Keratinocyte (primary cell): ENCODE data around the gene PAOX. TPM values are rescaled to one million over a fixed set of nuclear protein-coding genes. Genes with fewer than 3 reads are reported as not detected.

Experiments used
- DNase-seq: peaks from one replicate; pipeline ENCODE4 v3.0.0-alpha.2; 2011; ENCODE audit warnings: low read depth, missing footprints, low spot score
- FAIRE-seq: peaks from 2 replicates; lab custom pipeline; 2011; peaks lifted over from hg19 to GRCh38; lab: Jason Lieb, UNC
- H2AFZ ChIP-seq: 2 replicates; pipeline ENCODE4 v1.6.0; 2012; ENCODE audit warnings: low read length, control low read depth, inconsistent platforms; ENCODE audit not compliant: control insufficient read depth
- H3K27ac ChIP-seq: 2 replicates; pipeline ENCODE4 v1.5.1; 2011; ENCODE audit warnings: low read length; ENCODE audit not compliant: control insufficient read depth, insufficient read depth
- H3K27me3 ChIP-seq: 3 replicates; pipeline ENCODE4 v1.6.0; 2011; ENCODE audit warnings: low read length; ENCODE audit not compliant: control insufficient read depth, insufficient read depth; ENCODE audit errors: extremely low read depth
- H3K36me3 ChIP-seq, 2 experiments: 2 replicates in 1 of 2; 3 replicates in 1 of 2; pipeline ENCODE4 v1.5.1; 2011; ENCODE audit warnings: low read length in 2 of 2, mild to moderate bottlenecking in 1 of 2; ENCODE audit not compliant: control insufficient read depth in 2 of 2, insufficient read depth in 2 of 2; ENCODE audit errors: extremely low read depth in 1 of 2
- H3K4me1 ChIP-seq: 3 replicates; pipeline ENCODE4 v1.5.1; 2011; ENCODE audit warnings: low read length; ENCODE audit not compliant: control insufficient read depth, insufficient read depth; ENCODE audit errors: extremely low read depth
- H3K4me2 ChIP-seq: 3 replicates; pipeline ENCODE4 v1.6.0; 2011; ENCODE audit warnings: low read depth, low read length; ENCODE audit not compliant: control insufficient read depth, insufficient read depth; ENCODE audit errors: extremely low read depth
- H3K4me3 ChIP-seq, 3 experiments: fragments of 200-600 bp in 1 of 3; sonication (generic) in 1 of 3; 2 replicates in 2 of 3; 3 replicates in 1 of 3; pipeline ENCODE4 v1.5.1; 2011 to 2016; ENCODE audit warnings: low read length in 3 of 3, mild to moderate bottlenecking in 3 of 3, control low read depth in 2 of 3, inconsistent platforms in 1 of 3, low read depth in 1 of 3, mixed read lengths in 1 of 3, mixed run types in 1 of 3, moderate library complexity in 1 of 3; ENCODE audit not compliant: control insufficient read depth in 2 of 3, insufficient read depth in 2 of 3; ENCODE audit errors: extremely low read depth in 1 of 3
- H3K79me2 ChIP-seq: 2 replicates; pipeline ENCODE4 v1.6.0; 2012; ENCODE audit warnings: low read length; ENCODE audit not compliant: control insufficient read depth, insufficient read depth
- H3K9ac ChIP-seq: 3 replicates; pipeline ENCODE4 v1.6.0; 2011; ENCODE audit warnings: low read length; ENCODE audit not compliant: control insufficient read depth, insufficient read depth; ENCODE audit errors: extremely low read depth
- H3K9me1 ChIP-seq: 3 replicates; pipeline ENCODE4 v1.6.0; 2011; ENCODE audit warnings: low read length; ENCODE audit not compliant: control insufficient read depth, insufficient read depth; ENCODE audit errors: extremely low read depth
- H3K9me3 ChIP-seq: 2 replicates; pipeline ENCODE4 v1.5.1; 2012; ENCODE audit warnings: low read depth, low read length; ENCODE audit not compliant: control insufficient read depth
- H4K20me1 ChIP-seq: 3 replicates; pipeline ENCODE4 v1.6.0; 2011; ENCODE audit warnings: low read length; ENCODE audit not compliant: control insufficient read depth, insufficient read depth; ENCODE audit errors: extremely low read depth
- CTCF ChIP-seq, 3 experiments: IDR thresholded peaks in 1 of 3; conservative IDR thresholded peaks in 1 of 3; optimal IDR thresholded peaks in 1 of 3; 2 replicates in 2 of 3; 3 replicates in 1 of 3; pipeline versions ENCODE3 to v1.5.1; 2011; ENCODE audit warnings: low read length in 3 of 3, mild to moderate bottlenecking in 3 of 3, moderate library complexity in 2 of 3, control low read depth in 1 of 3, inconsistent platforms in 1 of 3; ENCODE audit not compliant: insufficient read depth in 2 of 3; ENCODE audit errors: extremely low read depth in 1 of 3
- EZH2 ChIP-seq: IDR thresholded peaks from one replicate; pipeline ENCODE4 v1.6.1; 2012; ENCODE audit warnings: inconsistent platforms, mild to moderate bottlenecking, low read length, moderate library complexity
- dilution Hi-C: fragments of 300-500 bp; cut with MboI; formaldehyde crosslinking; loops from one replicate; pipeline ENCODE4 v1.7.0; 2020; ENCODE audit warnings: low sequenced_read_pairs; ENCODE audit not compliant: extremely low pct_ligation_motif_present
- polyA plus RNA-seq, 5 experiments: library from polyadenylated mRNA; depleted of rRNA in 3 of 5; stranded (reverse) in 3 of 5; stranded (forward) in 1 of 5; unstranded in 1 of 5; fragments of >200 nt; gene quantifications; 1 replicate in 1 of 5; 2 replicates in 3 of 5; 3 replicates in 1 of 5; pipeline versions ENCODE4 v1.2.1 to v1.2.3, GENCODE V29; 2011 to 2012; ENCODE audit warnings: missing spikeins in 2 of 5, low read depth in 1 of 5, low replicate concordance in 1 of 5

The PAOX gene
- polyA plus RNA-seq, 1 donor (not counting 4 experiments of a cell fraction or from before 2014, with no cell fraction given) = 2.6 TPM

- Histone ChIP-seq H3K4me2 (no peak overlapping the region), H3K9me1 (no peaks in the 10 kb centered on the region), H4K20me1 (no peaks in the 10 kb centered on the region), H3K36me3 (no peaks in the 10 kb centered on the region), H3K9ac (no peak overlapping the region), H2AFZ (no peak overlapping the region), H3K4me3 (no peak overlapping the region), H3K79me2 (no peaks in the 10 kb centered on the region), H3K27ac (no peak overlapping the region), H3K9me3 (no peaks in the 10 kb centered on the region), H3K27me3 (peaks cover 67% of the 10 kb centered on the region), H3K4me1 (peaks cover 6% of the 10 kb centered on the region)
- dilution Hi-C loops = no loop called here
- DNase-seq (no peak), FAIRE-seq (no peak)
- TF ChIP-seq EZH2 = no peak
- no peak for TF ChIP-seq CTCF (optimal IDR thresholded peaks at IDR 0.05 in 1 of 3, IDR thresholded peaks at IDR 0.05 in 1 of 3, conservative IDR thresholded peaks at IDR 0.05 in 1 of 3; ENCODE audit: extremely low read depth in 1 of 3, insufficient read depth in 2 of 3, low read length in 3 of 3)
Measured at GRCh38 chr10:133332936-133333699, 45.9 kb upstream of the PAOX start.

DNA sequence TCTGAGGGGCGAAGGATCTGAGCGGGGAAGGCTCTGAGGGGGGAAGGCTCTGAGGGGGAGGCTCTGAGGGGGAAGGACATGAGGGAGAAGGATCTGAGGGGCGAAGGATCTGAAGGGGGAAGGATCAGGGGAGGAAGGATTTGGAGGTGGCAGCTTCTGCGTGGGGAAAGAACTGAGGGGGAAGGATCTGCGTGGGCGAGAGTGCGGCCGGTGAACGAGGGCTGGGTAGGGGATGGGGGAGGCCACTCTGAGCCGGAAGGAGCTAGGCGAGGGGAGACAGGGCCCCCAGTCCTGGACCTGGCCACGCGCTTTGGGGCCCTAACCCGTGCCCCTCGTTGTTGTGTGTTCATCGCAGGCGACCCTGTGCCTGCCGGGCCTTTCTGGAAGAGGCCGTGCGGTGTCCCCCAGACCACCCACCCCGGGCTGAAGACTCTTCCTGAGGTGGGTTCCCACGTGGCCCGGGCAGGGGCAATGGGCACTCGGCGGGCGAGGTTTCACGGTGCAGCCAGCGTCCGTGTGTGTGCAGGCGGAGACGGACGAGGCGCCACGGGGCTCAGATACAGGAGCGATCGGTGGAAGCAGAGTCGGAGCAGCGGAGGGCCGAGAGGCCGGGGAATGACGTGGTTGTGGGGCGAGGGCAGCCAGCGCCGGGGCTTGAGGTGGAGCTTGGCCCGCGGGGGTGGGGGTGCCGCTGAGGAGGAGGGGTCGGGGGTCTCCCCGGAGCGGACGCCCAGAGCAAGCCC, 44.4 kb upstream of the PAOX start:
- Histone ChIP-seq H3K79me2 (no peaks in the 10 kb centered on the region), H3K9me1 (no peaks in the 10 kb centered on the region), H3K4me2 (no peak overlapping the region), H3K27ac (no peak overlapping the region), H3K36me3 (no peaks in the 10 kb centered on the region), H3K4me1 (peaks cover 4% of the 10 kb centered on the region), H3K4me3 (peak overlapping the region in 1 of 3 experiments; percentile 32), H3K27me3 (peaks cover 55% of the 10 kb centered on the region), H3K9ac (peak overlapping the region; percentile 9), H3K9me3 (no peaks in the 10 kb centered on the region), H4K20me1 (no peaks in the 10 kb centered on the region), H2AFZ (no peak overlapping the region)
- FAIRE-seq (no peak), DNase-seq (no peak)
- no peak for TF ChIP-seq CTCF (optimal IDR thresholded peaks at IDR 0.05 in 1 of 3, IDR thresholded peaks at IDR 0.05 in 1 of 3, conservative IDR thresholded peaks at IDR 0.05 in 1 of 3; ENCODE audit: extremely low read depth in 1 of 3, insufficient read depth in 2 of 3, low read length in 3 of 3)
- TF ChIP-seq EZH2 = no peak
- dilution Hi-C loops = no loop called here
